Putamen (tissue), 1 donor: ENCODE results near the gene TMEM11.
A peak's percentile ranks its signal among the peaks of the same experiment; 100 is the strongest.

Experiments used
- DNase-seq: peaks from one replicate; pipeline ENCODE4 v3.0.0-alpha.2; 2016; ENCODE audit warnings: low spot score

The TMEM11 gene

GRCh38 chr17:21214015-21214776 is at the start of gene TMEM11:
Gene TMEM11 (minus strand): TSS chr17:21214161. CDS start chr17:21214152, 9 bp downstream.
- DNase-seq, result peak; percentile 94

DNA sequence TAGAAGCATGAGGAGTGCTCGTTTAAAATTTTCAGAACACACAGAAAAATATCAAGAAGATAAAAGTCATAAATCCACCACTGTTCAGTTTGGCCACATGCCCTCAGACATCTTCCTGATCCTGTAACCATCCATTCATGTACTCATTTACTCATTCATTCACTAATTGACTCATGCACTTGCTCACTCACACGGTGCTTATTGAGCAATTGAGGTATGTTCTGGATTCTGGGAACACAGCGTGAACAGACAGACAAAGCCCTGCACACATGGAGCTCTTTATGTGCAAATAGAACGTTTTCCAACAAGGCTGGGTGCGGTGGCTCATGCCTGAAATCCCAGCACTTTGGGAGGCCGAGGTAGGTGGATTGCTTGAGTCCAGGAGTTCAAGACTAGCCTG is 49.4 kb upstream of the TMEM11 start:
- no peak for DNase-seq

- DNase-seq, result no peak
Observed at GRCh38 chr17:21262259-21262993, 48.5 kb upstream of the TMEM11 start.

DNA sequence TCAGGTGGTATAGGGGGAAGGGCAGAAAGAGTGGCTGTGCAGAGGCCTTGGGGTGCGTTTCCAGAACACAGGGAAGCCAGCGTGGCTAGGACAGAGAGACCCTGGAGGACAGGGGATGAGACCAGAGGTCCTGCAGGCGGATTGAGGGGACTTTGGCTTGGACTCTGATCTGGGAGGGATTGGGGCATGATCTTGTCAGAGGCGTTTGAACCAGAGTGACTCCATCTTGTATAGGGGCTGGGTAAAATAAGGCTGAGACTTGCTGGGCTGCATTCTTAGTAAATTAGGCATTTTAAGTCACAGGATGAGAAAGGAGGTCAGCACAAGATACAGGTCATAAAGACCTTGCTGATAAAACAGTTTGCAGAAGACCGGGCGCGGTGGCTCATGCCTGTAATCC is 44.6 kb upstream of the TMEM11 start:
- DNase-seq, result no peak

DNA sequence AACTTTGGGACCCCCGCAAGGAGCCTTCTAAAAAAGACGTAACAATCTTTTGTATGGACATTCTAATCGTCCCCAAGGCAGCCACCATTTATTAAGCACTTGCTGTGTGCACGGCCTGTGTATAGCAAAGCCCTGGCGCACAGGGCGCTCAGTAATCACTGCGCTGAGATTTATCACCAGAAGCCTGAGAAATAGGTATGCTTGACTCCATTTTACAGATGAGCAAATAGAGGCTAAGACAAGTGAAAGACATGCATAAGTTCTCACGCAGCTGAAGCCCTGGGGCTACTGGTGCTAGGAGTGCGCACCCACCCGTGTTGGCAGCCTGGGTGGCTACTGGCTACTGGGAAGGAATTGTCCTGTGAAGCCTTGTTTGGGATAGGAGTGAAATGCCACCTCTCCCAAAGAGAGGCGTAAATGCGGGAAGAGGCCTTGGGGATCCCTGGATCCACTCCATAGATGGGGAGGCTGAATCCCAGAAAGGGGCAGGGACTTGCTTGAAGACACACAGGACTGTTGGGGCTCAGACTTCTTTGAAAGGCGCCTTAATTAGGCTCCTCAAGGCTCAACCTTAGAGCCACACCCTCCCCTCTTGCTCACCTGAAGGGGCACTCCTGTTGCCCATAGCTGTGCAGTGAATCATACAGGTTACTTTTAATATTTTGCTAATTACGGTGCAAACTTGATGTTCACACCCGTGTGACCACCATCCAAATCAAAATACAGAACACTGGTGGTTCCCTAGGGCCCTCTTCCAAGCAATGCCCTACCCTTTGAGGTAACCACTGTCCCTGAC is 39.9 kb upstream of the TMEM11 start:
- DNase-seq, result no peak

DNA sequence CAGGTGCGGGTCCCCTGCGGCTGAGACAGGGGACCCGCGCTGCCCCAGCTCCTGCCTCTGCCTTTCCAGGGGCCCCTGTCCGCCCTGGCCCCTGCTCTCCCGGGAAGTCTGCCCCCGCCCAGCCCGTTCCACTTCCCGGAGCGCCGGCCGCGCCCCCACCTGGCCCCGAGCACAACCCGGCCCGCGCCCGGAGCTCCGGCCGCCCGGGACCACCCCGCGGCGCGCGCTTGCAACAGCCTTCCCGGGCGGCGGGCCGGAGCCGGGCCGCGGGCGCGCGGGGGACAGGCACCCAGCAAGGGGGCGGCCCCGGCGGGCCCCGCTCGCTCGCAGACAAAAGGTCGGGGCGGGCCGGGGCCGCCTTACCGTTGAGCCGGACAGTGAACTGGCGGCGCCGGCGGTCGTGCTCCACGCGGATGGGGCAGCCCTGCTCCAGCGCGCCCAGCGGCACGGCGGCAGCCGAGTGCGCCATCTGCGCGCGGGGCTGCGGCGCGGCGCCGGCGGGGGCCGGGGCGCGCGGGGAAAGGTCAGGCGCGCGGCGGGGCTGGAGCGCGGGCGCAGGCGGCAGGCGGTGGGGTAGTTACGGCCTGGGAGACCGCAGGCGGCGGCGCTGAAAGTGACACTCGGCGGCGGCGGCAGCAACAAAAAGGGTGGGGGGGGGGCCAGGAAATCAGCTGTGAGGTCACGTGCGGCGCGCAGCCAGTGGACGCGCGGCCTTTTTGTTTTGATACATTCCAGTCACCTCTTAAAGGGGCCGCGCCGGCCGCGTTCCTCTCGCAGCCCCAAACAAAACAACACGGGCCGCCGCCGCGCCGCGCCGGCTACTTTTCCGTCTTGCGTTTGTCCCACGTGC is 39.1 kb upstream of the TMEM11 start, which contains the start of gene NATD1:
NATD1 (minus strand) TSS at position 615 of the 850 bp plus-strand sequence; CDS start at position 469, 146 bp downstream.
- peak; percentile 88 for DNase-seq

DNA sequence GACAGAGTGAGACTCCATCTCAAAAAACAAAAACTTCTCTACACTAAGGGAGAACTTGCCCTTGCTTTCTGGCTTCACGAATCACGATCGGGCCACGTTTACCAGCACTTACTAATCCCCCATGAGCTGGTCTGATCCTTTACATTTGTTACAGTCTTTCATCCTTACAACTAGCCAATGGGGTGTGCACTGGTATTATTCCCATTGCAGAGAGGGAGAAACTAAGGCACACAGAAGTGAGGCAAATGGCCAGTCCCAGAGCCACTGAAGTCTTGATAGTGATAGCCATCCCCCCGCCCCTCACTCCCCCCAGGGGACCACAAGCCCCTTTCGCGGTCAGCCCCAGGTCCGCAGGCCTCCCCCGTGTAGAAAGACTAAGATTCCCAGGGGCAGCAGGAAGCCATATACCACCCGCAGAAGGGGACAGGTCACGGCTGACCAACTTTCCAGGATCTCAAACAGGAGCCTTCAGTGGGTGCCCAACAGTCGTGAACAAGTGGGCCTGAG is 38.4 kb upstream of the TMEM11 start:
- no peak for DNase-seq

DNA sequence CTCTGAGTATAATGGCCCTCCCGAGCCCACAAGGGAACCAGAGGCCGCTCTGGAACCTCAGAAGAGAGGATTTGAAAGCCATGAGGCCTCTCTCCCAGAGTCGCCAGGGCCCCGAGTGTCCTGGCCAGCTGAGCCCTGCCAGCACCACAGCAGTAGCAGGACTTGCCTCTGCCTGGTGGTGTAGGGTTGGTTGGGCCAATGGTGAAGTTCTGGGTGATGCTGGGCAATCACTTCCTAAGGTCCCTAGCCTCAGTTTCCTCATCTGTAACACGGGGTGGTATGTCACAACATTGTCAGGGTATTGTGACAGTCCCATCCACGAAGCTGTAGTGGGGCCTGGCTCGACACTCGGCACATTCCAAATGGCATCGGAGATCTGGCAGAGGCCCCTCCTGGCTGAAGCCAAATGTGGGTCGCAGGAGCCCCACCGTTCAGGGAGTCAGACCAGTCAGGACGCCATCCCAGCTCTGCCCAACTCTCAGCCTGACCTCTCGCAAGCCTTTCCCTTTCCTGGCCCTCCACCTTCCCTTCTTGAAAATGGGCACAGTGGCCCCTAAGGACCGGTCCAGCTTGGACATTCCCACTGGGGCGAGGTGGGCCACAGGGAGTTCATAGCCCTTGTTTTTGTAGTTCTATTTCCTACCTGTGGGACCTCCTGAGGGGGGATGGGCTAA is 37.5 kb upstream of the TMEM11 start:
- no peak for DNase-seq

- DNase-seq, result no peak
Observed at GRCh38 chr17:21250854-21251253, 36.9 kb upstream of the TMEM11 start.

DNA sequence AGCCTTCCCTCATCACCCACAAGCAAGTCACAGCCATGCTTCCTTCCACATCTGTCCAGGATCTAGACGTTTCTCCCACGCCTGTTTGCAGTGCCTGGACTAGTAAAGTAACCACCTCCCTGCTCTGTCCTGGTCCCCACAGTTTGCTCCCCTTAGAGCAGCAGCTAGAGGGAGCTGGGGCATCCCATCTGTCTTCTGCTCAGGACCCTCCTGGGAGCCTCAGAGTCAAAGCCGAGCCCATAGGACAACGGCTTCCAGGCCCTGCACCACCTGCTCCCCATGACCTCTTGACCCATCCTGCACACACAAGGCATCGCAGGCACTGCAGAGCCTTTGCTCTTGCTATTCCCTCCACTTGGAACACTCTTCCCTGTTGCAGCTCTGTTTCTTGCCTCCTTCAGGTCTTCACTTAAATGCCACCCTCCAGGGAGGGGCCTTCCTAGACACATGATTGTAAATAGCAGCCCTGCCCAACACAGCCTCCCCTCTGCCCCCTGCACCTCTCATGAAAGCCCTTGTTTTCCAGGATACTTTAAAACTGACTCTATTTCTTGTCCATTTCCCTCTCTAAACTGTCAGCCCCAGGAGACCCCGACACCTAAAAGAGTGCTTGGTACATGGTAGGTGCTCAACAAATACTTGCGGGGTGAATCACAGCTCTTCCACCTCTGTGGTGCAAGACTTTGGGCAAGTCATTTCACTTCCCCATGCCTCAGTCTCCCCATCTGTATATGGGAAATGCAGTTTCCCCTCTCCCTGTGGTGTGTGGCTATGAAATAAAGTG is 36.2 kb upstream of the TMEM11 start:
- no peak for DNase-seq

GRCh38 chr17:21249086-21249795 is 35.3 kb upstream of the TMEM11 start:
- no peak for DNase-seq

DNA sequence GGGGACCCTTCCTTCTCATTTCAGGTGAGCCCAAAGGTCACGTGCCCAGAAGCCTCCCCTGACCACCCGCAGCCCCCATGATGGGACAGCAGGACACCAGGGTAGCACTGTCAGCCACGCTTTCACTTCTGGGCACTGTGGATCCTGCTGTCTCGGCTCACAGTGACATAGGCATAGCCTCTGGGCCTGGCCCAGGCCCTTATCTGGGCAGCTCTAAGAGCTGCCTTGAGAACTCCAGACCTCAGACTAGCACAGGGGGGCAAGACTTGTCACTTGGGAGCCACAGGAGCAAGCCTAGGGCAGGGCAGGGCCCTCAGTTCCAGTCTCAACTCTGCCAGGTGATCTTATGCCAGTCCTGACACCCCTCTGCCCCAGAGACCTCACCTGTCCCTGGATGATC is 34.5 kb upstream of the TMEM11 start:
- no peak for DNase-seq

DNA sequence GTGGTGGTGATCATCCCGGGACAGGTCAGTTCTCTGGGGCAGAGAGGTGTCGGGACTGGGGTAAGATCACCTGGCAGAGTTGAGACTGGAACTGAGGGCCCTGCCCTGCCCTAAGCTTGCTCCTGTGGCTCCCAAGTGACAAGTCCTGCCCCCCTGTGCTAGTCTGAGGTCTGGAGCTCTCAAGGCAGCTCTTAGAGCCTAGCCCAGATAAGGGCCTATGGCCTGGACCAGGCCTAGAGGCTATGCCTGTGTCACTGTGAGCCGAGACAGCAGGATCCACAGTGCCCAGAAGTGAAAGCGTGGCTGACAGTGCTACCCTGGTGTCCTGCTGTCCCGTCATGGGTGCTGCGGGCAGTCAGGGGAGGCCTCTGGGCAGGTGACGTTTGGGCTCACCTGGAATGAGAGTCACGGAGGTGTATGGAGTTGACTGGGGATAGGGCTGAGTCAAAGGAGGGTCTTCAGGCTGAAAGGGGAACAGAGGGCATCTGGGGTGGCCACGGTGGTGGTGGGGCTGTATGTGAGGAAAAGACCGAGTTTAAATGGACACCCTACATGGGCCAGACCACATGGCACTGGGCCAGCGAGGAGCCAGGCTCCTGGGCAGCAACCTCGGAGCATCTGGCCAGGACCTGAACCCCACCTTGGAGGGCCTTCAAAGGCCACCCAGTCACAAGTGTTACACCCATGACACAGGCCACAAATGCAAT is 33.7 kb upstream of the TMEM11 start:
- DNase-seq, result no peak

DNA sequence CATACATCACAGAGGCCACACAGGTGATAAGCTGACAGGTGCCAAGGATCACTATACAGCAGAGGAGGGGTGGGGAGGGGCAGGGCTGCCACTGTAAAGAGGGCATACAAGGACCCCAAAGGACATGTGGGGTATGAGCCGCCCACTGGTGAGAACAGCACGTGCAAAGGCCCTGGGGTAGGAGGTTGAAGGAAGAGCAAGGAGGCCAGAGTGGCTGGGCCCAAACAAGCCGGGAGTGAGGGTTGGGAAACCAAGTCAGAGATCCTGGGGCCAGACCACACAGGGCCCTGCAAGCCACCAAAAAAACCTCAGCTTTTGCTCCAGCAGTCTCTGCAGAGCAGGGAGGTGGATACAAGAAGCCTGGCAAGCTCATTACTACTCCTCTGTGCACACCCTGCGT is 32.7 kb upstream of the TMEM11 start:
- DNase-seq, result no peak

- no peak for DNase-seq
Observed at GRCh38 chr17:21245639-21246084, 31.7 kb upstream of the TMEM11 start.

DNA sequence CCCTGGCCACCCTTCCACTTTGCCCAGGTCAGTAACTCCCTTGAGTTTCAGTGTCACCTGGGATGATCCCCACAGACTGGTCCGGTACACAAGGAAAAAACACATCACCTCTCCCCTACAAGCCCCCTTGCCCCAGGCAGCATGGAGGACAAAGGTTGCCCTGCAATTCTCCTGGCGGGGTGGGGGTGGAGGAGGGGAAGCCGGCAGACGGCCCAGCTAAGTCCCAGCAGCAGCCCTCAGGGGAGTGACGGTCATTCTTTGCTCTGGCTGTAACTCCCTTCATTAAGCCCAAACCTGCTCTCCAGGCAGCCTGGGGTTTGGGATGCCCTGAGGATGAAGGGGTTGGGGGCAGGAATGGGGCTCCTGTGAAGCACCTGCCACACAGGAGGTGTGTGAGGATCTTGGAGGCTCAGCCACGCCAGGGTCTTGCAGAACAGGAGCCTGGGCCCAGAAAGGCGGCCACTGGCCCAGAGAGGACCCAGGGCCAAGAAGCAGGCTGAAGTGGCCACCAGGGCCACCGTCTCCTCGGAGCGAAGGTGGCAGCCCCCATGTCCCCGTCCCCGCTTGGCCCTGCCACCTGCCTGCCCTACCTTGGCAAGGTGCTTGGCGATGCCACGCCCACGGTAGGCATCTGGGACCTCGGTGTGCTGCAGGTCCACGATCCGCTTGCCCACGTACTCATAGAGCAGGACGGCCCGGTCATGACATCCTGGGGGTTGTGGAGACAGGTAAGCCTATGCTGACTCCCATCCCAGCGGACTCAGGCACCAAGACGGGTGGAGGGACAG is 29.7 kb upstream of the TMEM11 start:
- no peak for DNase-seq

DNA sequence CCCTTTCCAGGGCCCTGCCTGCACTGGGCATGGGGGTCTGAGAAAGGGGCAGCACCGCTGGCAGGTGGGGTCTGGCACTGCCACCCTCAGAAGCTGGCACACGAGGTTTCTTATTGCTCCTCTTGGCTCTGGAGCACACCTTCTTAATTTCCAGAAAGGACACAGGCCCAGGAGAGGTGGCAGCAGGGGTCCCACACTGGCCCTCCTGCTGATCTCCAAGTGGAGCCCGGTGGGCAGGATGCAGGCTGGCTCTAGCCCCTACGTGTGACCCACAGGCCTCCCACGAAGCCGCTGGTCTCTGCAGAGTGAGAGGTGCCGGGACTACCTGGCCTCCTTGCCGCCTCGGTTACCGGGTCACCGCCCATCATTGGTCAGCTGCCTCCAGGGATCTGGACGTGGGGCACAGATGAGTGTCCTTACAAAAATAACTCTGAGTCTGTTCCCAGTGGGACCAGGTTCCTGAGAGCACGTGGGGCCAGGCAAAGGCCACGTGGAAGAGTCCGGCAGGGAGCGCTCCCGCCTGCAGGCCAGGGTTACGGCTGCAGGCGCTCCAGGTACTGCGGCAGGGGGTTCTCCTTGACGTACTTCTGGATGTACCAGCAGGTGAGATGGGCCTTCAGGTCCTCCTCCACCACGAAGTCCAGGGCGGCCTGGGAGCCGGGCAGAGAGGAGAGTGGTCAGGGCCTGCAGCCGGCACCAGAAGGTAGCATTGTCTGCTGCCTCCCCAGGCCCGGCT is 29.0 kb upstream of the TMEM11 start:
- DNase-seq, result no peak
